DMS79 treated with DMSO at 0.1 percent for 48 hours (cell line): Measurements from ENCODE around the gene GBX1.

Source experiments
- DNase-seq: peaks from one replicate; lab custom pipeline; 2025; lab: John Stamatoyannopoulos, UW

The GBX1 gene

DNA sequence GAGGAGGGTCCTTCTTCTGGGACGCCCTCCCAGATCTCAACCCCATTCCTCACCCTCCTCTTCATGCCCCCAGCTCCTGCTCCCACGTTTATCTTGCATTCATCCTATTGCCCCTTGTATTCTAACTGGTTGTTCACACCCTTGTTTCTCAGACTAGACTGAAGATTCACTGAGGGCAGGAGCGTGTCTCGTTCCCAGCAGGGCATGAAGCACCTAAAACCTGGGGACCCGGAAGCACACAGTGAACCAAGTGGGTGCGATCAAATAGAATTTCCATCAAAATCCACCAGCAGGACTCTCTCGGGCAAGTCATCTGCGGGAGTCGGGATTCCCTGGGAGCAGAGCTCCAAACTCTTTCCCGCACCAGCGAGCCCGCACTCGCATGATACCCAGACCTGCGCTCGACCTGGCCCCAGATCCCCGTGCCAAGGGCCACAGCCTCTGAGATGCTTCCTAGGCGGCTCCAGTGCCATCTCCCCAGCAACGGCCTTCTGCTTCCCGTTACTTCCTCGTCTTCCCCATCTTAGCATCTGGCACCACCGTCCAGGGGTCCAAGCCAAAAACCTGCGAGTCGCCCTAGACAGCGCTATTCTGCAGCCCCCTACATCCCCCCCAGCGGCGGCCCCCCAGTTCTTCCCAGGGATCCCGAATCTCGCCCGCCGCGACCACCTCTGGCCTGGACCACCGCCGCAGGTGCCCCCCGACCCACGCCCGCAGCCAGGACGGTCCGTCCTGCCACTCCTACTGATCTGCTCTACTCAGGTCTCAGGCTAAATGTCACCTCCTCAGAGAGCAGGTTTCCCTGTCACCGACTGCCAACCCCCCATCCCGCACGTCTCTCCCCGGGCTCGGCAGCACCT lies 6.1 kb upstream of the GBX1 start:
- DNase-seq = no peak

DNA sequence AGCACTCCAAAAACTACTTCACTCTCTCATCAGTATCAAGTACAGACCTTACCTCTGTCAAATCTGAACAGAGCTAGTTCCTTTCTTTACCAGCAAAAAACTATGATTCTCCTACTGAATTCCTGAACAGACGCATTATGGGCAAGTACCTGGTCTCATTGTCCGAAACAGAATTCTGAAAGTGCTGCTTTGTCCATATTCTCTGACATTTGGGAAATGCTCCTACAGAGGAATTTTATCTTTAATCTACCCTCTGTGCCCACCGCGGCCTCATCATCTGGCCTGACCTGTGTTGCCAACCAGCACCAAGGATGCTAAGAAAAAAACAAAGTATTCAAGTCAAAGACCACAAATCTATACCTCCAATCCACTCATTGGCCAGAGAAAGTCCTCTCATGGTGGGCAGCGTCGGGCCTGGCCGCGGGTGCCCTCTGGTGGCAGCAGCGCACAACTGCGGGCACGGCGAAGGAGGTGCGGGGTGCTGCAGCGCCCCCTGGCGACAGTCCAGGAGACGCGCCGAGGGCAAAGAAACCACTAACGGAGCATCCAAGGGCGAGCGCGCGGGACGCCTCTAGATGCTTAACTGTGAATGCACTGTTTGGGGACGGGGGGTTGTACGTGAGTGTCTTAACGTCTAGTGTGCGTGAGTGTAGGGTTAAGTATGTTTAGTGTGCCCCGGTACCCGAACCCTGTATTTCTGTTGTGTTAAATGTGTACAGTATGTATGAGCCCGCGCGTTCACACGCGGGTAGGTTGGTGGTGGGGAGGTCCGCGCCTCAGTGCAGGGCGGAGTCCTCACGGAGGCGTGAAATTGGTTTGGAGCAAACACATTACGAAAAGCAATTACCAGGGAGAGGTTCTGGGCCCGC lies 5.0 kb upstream of the GBX1 start:
- peak; percentile 24 for DNase-seq

GRCh38 chr7:151168787-151169162 lies 1.3 kb upstream of the GBX1 start:
- no peak for DNase-seq

DNA sequence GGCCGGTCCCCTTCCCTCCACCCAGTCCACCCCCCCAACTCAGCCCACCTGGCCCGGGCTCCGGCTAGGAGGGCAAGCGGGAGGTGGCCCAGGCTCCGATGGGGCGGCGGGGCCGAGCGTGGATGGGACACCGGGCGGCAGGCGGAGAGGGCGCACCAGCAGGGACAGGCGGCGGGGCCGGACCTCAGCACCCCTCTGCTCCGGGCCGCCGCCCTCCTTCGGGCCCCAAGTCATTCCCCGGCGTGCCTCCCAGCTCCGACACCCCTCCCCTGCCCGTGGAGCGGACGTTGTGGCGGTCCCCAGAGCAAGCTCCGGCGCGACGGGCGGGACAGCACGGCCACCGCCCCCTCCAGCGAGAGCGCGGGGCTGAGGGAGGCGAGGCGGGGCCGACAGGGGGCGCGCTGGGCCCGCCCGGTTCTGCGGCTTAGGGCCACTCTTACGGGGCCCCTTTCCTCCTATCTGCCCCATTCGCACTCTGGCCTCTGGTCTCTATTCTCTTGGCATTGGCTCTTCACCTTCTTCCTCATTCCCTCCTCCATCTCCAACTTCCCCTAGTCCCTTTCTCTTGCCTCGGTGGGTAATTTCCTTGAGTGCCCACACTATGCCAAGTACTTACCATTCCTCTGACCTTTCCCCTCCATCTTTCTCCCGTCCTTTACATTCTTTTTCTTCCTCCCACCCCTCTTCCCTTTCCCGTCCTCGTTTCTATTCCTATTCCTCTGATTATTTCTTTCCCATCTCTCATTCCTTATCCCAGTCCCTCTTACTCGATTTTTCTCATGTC lies 701 bp upstream of the GBX1 start:
- DNase-seq = no peak

- no peak for DNase-seq
Measured at GRCh38 chr7:151166629-151167196, 781 bp downstream of the GBX1 start.

- no peak for DNase-seq
Measured at GRCh38 chr7:151161757-151162156, 5.7 kb downstream of the GBX1 start.

DNA sequence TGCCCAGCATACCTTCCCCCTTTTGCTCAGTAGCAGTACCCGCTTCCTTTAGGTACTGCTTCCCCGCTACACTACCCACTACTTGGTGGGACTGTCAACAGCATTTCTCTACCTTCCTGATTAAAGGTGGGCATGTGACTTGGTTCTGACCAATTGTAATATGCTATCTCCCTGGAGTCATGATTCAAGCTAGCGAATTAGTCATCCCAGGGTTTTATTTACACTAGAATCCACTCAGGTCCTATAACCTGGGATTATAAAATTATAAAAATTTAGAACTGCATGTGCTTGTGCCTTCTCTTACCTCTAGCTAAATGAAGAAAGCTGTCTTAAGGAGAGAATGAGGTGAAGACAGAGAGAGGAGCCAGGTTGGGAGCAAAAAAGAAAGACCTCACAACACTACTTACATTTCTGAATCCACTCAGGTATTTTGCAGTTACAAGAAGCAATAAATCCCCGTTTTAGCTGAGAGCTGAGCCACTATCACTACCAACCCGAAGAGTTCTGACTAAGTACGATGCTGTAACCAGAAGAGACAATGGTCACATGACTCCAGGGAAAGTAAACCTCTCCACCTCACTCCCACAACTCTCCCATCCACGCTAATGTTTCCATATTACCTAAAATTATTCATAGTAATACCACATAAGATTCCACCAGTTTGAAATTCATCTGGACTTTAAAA lies 9.7 kb downstream of the GBX1 start:
- no peak for DNase-seq

- no peak for DNase-seq
Measured at GRCh38 chr7:151152643-151153513, 14.6 kb downstream of the GBX1 start.

GRCh38 chr7:151150388-151150787 lies 17.1 kb downstream of the GBX1 start:
- no peak for DNase-seq

GRCh38 chr7:151148319-151149259 lies 18.9 kb downstream of the GBX1 start:
- DNase-seq = no peak

DNA sequence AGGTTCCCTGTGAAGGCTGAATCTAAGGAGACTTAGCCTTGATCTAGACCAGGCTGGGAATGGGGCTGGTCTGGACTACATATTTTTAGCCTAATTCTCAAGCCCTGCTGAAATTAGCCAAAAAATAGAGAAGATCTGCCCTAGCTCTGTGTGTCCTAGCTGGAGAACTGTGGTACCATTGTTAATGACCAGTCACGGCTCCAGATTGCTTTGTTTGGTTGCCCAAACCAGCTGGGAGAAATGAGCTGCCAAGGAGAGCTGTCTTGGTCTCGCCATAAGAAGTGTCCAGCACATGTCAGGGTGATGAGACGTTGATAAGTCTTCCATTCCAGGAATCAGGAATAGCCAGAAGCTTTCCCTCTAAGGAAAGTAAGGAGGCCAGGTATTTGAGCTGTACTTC lies 20.7 kb downstream of the GBX1 start:
- DNase-seq = no peak

DNA sequence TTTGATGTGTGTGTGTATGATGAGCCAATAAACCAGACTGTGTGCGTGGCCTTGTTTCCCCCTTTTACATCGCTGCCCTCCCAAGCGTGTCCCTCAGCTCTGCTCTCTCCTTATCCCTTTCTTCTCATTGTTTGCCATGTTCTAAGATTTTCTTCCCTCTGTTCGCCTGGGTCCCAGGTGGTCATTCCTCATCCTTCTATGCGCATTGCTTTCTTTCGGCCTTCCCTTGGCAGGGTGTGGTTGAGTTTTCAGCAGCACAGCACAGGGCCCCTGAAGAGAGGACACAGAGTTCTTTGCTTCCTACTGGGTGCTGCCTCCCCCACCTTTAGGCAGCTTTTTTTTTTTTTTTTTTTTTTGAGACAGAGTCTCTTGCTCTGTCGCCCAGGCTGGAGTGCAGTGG lies 23.1 kb downstream of the GBX1 start:
- no peak for DNase-seq

- DNase-seq = no peak
Measured at GRCh38 chr7:151143261-151144015, 24.1 kb downstream of the GBX1 start.

GRCh38 chr7:151142686-151143040 lies 24.8 kb downstream of the GBX1 start:
- DNase-seq = no peak

GRCh38 chr7:151141855-151142685 lies 25.4 kb downstream of the GBX1 start:
- no peak for DNase-seq

DNA sequence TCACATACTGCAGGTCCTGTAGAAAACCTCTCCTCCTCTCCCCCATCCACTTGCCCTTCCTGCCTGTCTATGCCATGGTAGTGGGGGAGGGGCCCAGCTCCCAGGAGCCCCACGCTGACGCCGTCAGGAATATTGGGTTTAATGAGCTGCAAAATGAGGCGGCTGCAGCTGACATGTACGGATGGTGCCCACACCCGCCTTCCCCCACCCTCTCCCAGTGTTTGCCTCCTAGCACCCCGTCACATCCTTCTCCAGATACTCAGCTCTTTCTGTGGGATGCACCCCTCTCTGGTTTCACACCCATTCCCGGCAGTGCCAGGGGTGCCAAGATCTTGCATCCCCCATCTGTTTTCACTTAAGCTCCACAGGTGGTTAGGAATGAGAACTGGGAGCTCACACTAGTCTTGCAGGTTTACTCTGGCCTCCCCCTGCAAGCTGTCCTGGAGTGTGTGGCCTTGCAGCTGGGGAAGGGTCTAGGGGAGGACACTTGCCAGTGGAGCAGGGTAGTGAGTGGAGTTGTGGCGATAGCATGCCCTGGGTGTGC lies 26.1 kb downstream of the GBX1 start:
- no peak for DNase-seq

GRCh38 chr7:151140826-151141225 lies 26.7 kb downstream of the GBX1 start:
- no peak for DNase-seq
